Fibroblast of the aortic adventitia (primary cell): ENCODE results near the gene OR2C1. TPM values are rescaled to one million over a fixed set of nuclear protein-coding genes. Genes with fewer than 3 reads are reported as not detected.

ENCODE experiments used
- DNase-seq: peaks from one replicate; pipeline ENCODE4 v3.0.0-alpha.2; 2010; ENCODE audit warnings: low read depth
- H3K4me3 ChIP-seq: 2 replicates; pipeline ENCODE4 v1.5.1; 2011; ENCODE audit warnings: low read depth, mild to moderate bottlenecking, control low read depth, low read length, moderate library complexity
- CTCF ChIP-seq: IDR thresholded peaks from 2 replicates; pipeline ENCODE4 v1.5.1; 2011; ENCODE audit warnings: mild to moderate bottlenecking, low read length, control low read depth, inconsistent platforms; ENCODE audit not compliant: insufficient read depth
- total RNA-seq: library from RNA; depleted of rRNA; stranded (reverse); fragments of >200 nt; gene quantifications from 2 replicates; pipeline ENCODE4 v1.2.3, GENCODE V29; 2012; ENCODE audit warnings: low replicate concordance

The OR2C1 gene
- total RNA-seq: 0.09 TPM in 1 of 2 replicates, not detected in the other

- no peak for TF ChIP-seq CTCF
- DNase-seq: no peak
- no peak within 1 kb of the TSS for H3K4me3 ChIP-seq
Observed at GRCh38 chr16:3355589-3355988, at the start of gene OR2C1. OR2C1 (plus strand) TSS chr16:3355889; CDS start chr16:3355941, 52 bp downstream.

- no peak for DNase-seq
- H3K4me3 ChIP-seq: peak overlapping the region; percentile 83
- TF ChIP-seq CTCF: no peak
Observed at GRCh38 chr16:3306078-3306477, 49.6 kb upstream of the OR2C1 start.

- no peak for DNase-seq
- no peak overlapping the region for H3K4me3 ChIP-seq
- TF ChIP-seq CTCF: no peak
Observed at GRCh38 chr16:3311496-3311895, 44.2 kb upstream of the OR2C1 start.

- peak; percentile 27 for DNase-seq
- TF ChIP-seq CTCF: no peak
- H3K4me3 ChIP-seq: no peak overlapping the region
Observed at GRCh38 chr16:3317315-3317999, 38.2 kb upstream of the OR2C1 start.

- H3K4me3 ChIP-seq: no peak overlapping the region
- no peak for TF ChIP-seq CTCF
- no peak for DNase-seq
Observed at GRCh38 chr16:3321816-3322215, 33.9 kb upstream of the OR2C1 start.

- no peak overlapping the region for H3K4me3 ChIP-seq
- TF ChIP-seq CTCF: no peak
- DNase-seq: no peak
Observed at GRCh38 chr16:3327514-3327913, 28.2 kb upstream of the OR2C1 start.

GRCh38 chr16:3328104-3328503 is 27.6 kb upstream of the OR2C1 start:
- no peak for DNase-seq
- no peak overlapping the region for H3K4me3 ChIP-seq
- no peak for TF ChIP-seq CTCF
